Islet precursor cell (in vitro differentiated cells): Measurements from ENCODE around the gene IFITM1.

Experiments
- DNase-seq: peaks from one replicate; pipeline ENCODE4 v3.0.0-alpha.2; 2018

Gene IFITM1

DNA sequence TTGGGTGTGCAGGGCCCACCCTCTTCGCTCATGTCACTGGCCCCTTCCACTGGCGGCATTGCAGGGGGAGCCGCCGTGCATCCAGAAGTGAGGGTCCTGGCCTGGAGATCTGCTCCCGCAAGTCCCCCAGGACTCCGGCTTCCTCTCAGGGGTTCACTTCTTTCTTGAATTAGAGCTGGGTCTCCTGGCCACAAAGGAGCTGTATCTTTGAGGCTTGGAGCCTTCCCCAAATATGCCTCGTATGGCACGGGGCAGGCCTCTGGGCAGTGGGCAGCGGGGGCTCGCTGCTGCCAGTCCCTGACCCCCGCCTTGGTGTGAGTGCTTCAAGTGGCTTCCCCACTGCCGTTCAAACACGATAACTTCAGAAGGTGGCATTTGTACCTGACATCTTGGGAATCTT is 14.2 kb downstream of the IFITM1 start:
- DNase-seq: peak; percentile 35

GRCh38 chr11:328516-329100 is 14.8 kb downstream of the IFITM1 start:
- peak; percentile 4 for DNase-seq

DNA sequence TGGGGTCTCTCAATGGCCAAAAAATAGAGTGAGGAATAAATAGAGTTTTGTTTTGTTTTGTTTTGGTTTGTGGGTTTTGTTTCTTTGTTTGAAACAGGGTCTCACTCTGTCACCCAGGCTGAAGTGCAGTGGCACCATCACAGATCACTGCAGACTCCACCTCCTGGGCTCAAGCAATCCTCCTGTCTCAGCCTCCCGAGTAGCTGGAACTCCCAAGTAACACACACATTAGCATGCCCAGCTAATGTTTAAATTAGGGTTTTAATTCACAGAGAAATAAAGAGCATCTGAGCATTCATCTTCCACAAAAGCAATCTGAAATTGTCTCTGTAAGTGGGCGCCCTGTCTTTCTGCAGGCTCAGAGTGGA is 16.0 kb downstream of the IFITM1 start:
- peak; percentile 8 for DNase-seq

DNA sequence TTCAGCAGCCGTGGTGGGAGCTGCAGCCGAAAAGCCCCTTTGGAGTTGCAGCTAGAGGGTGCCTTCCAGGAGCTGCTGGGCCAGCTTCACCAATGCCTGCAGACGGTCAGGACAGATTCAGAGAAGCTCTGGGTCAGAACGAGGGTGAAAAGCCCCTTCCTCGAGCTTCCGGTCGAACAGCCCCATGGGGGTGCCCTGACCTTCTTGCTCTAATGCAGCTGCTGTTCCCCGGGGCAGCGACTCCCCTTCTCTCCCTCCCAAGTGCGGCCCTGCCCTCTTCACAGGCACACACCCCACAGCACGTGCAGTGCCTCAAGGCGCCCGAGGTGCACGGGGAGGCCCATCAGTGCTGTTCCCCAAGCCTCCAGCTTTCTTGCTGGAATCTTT is 16.5 kb downstream of the IFITM1 start:
- DNase-seq: peak; percentile 41

- peak; percentile 35 for DNase-seq
Observed at GRCh38 chr11:330694-331357, 17.0 kb downstream of the IFITM1 start.

- DNase-seq: peak; percentile 53
Observed at GRCh38 chr11:331358-332060, 17.7 kb downstream of the IFITM1 start.

- DNase-seq: peak; percentile 29
Observed at GRCh38 chr11:332651-333480, 19.0 kb downstream of the IFITM1 start.

DNA sequence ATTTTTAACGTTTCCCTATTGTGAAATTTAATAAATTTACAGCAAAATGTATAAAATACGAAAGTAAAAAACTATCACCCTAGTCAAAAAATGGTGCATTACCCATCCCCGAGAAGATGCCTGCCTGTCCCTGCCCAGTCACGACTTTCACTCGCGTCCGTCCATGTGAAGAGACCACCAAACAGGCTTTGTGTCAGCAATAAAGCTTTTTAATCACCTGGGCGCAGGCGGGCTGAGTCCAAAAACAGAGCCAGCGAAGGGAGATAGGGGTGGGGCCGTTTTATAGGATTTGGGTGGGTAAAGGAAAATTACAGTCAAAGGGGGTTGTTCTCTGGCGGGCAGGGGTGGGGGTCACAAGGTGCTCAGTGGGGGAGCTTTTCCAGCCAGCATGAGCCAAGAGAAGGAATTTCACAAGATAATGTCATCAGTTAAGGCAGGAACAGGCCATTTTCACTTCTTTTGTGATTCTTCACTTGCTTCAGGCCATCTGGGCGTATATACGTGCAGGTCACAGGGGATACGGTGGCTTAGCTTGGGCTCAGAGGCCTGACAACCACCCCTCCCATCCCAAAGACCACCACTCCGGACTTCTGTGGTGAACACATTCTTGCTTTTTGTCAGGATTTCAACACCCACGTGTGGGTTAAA is 19.9 kb downstream of the IFITM1 start:
- peak; percentile 26 for DNase-seq

GRCh38 chr11:334264-334994 is 20.6 kb downstream of the IFITM1 start:
- peak; percentile 83 for DNase-seq

GRCh38 chr11:335779-336658 is 22.2 kb downstream of the IFITM1 start:
- peak; percentile 49 for DNase-seq

- DNase-seq: no peak
Observed at GRCh38 chr11:336659-337198, 22.9 kb downstream of the IFITM1 start.

DNA sequence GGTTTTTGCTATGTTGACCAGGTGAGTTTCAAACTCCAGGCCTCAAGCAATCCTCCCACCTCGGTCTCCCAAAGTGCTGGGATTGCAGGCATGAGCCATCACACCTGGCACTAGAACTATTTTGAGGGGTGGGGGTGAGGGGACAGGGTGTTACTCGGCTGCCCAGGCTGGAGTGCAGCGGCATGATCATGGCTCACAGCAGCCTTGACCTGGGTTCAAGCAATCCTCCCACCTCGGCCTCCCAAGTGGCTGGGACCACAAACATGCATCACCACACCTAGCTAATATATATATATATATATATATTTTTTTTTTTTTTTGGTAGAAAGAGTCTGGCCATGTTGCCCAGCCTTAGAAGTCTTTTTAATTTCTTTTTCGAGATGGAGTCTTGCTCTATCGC is 23.9 kb downstream of the IFITM1 start:
- DNase-seq: no peak

DNA sequence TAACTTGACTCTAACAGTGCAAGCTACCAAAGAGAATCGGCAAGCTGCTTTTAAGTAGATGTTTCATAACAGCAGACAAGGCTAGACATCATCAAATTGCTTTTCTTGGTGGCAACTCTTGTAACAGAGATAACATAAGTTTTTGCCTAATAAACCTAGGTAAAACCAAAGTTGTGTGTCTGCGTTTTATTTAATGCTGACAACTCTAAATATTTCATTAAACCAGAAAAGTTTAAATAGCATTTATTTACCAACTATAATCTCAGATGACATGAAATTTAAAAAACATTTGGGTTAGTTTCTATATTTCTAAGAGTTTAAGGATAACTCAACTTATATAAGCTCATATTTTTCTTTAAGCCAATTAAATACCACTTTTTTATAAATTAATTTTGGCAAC is 26.1 kb downstream of the IFITM1 start:
- DNase-seq: no peak

DNA sequence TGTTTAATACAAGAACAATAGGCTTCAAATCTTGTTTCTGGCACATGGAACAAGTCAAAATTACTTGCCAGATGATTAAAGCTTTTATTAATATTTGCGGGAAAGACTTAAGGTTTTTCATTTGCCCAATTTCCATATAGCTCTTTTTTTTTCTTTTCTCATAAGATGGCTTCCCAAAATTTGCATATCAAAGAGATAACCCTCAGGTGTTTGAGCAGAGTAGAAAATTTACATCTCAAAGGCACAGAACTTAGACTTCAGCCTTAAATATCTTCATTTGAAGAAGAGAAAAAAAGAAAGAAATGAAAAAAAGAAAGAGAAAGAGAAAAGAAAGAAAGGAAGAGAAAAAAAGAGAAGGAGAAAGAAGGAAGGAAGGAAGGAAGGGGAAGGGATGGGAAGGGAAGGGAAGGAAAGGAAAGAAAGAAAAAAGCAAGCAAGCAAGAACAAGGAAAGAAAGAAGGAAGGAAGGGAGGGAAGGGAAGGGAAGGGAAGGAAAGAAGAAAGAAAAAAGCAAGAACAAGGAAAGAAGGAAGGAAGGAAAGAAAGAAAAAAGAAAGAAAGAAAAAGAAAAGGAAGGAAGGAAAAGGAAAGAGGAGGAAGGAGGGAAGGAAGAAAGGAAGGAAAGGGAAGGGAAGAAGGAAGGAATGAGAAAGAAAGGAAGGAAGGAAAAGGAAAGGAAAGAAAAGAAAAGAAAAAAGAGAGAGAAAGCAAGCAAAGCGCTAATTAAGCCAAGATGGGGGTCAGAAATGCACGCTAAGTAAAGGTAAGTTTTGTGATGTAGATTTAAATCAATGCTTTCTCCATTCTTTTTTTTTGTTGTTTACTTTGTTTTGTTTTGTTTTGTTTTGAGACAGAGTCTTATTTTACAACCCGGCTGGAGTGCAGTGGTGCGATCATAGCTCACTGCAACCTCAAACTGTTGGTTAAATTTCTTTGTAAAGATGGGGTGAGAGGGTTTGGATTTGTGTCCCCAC is 27.0 kb downstream of the IFITM1 start:
- no peak for DNase-seq

- peak; percentile 11 for DNase-seq
Observed at GRCh38 chr11:342328-342727, 28.5 kb downstream of the IFITM1 start.

- peak; percentile 10 for DNase-seq
Observed at GRCh38 chr11:344836-345578, 31.2 kb downstream of the IFITM1 start.

- DNase-seq: peak; percentile 18
Observed at GRCh38 chr11:346529-346928, 32.7 kb downstream of the IFITM1 start.

DNA sequence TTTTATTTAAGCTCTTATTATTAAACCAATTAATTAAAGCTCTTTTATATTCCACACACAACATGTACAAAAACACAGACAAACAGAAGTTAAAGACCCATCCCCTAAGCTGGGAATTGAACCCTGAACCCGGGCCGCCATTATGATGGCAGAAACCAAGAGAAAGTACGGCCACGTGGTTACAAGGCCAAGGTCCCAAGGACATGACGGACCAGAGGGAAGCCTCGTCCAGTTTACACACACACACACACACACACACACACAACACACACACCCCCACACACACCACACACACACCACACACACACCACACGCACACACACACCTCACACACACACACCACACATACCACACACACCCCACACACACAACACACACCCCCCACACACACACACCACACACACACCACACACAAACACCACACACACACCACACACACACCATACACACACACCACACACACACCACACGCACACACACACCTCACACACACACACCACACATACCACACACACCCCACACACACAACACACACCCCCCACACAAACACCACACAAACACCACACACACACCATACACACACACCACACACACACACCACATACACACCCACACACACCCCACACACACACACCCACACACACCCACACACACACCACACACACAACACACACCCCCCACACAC is 35.6 kb downstream of the IFITM1 start:
- DNase-seq: peak; percentile 20
